ENCODE data around the gene GABRB2. TPM values are rescaled to one million over a fixed set of nuclear protein-coding genes. Genes with fewer than 3 reads are reported as not detected.
"Not testable (repeated sequence)": the region's sequence is repeated elsewhere in the genome, so short reads cannot be mapped to it uniquely, and the experiment has no call there.

Gene GABRB2
- total RNA-seq, 1 donor from 2014 or later: not detected

GRCh38 chr5:161295721-161296250 is 250.7 kb downstream of the GABRB2 start:
- DNase-seq: no peak

- DNase-seq: no peak
These were observed 258.5 kb downstream of the GABRB2 start for GRCh38 chr5:161288071-161288470.

- DNase-seq: no peak
These were observed 259.1 kb downstream of the GABRB2 start for GRCh38 chr5:161287436-161287835.

DNA sequence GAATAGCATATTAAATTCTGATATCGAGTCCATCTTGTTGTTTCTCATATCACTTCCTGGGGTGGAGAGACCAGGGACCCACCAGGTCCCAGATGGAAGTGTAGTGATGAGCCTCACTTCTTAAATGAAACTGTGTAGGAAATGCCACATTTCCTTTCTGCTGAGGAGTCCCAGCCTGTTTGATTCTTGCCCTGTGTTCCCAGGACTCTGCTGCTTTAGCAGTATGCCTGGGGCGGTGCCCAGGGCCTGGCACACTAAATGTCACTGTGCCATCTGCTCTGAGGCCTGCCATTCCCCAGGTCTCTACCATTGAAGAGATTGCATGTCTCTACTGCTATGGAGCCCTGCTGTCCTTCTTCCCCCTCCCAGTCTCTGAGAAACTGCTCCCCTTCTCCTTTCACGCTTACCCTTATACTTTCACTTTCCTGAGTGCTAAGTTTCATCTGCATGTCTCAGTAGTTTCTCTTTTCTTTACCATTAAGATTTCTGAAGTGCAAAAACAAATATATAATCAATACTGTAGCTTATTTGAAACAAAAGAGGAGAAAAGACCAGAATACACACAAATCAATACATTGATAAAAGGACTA is 260.4 kb downstream of the GABRB2 start:
- DNase-seq: no peak

DNA sequence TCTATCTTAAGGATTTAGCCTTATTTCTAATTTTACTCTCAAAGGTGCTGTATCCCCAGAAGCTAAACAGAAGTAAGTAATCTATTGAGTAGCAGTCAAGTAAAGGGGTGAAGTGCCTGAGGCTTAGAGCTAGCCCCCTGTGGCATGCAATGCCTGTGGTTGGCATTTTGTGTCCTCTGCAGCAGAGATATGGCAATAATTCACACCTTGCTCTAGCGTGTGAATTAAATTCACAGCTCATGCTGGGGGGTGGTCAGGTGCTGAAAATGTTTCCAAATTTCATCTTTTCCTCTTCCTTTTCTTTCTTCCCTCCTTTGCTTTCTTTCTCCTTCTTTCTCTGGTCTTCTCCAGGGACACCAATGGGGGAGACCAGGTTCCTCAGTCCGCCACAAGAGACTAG is 262.1 kb downstream of the GABRB2 start:
- no peak for DNase-seq

- no peak for DNase-seq
These were observed 263.2 kb downstream of the GABRB2 start for GRCh38 chr5:161283296-161283695.

GRCh38 chr5:161278739-161279660 is 267.5 kb downstream of the GABRB2 start:
- DNase-seq: no peak

DNA sequence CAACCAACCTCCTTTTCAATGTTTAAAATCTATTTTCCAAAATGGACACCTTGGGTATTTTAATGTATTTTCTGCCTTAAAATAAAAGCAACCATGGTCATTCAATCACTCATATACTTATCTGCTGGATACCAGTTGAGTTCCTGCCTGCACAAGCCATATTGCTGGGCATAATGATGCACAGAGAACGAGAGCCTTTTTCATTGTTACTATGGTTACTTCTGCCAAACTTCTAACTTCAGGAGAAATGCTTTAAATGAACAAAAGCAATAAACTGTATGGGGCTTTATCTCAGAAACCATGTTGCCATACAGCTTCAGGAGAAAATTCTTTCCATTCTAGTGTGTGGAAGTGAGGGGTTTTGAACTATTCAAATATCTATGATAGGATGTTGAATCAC is 269.5 kb downstream of the GABRB2 start:
- DNase-seq: no peak

- DNase-seq: no peak
These were observed 271.6 kb downstream of the GABRB2 start for GRCh38 chr5:161274951-161275350.

DNA sequence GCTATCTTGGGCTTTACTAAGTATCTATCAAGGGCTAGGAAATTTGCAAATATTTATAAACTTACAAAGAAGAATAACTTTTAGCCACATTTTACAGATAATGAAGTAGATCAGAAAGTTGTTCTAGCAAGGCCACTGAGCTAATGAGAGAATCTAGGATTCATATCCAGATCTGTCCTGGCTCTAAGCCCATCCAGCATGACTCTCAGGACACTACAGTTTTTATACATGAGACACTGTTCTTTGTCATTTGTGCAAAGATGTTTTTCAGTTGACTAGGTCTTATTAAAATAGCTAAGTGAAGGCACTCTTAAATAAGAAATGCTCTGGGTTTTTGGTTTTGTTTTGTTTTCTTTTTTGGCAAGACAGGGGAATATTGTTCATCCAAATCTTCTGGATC is 273.1 kb downstream of the GABRB2 start:
- no peak for DNase-seq

- no peak for DNase-seq
These were observed 274.7 kb downstream of the GABRB2 start for GRCh38 chr5:161271816-161272215.

GRCh38 chr5:161269125-161269524 is 277.4 kb downstream of the GABRB2 start:
- DNase-seq: no peak

DNA sequence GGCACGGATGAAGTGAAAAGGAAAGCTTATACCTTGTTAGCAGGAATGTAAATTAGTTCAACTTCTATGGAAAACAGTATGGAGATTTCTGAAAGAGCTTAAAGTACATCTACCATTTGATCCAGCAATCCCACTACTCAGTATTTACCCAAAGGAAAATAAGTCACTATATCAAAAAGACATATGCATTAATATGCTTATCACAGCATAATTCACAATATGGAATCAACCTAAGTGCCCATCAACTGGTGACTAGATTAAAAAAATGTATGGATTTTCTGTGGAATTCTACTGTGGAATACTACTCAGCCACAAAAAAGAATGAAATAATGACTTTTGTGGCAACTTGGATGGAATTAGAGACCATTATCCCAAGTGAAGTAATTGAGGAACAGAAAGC is 279.6 kb downstream of the GABRB2 start:
- DNase-seq: no peak

GRCh38 chr5:161265006-161265405 is 281.5 kb downstream of the GABRB2 start:
- no peak for DNase-seq

DNA sequence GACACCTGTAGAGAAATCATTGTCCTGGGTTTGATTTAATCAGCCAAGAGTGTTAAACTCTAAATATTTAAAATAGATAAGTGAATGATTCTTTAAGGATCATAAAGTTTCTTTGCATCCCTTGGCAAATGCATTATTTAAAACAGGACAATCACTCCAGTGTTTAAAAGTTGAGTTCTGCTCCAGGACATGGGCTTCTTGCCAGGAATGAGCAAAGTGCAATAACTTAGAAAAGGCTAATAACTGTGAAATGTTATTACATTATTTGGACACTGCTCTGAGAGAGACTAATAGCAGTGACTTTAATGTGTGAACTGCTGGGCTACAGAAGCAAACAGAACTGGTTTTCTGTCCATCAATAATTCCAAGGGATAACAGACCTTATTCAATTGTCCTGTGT is 283.3 kb downstream of the GABRB2 start:
- no peak for DNase-seq

GRCh38 chr5:161261668-161262323 is 284.7 kb downstream of the GABRB2 start:
- no peak for DNase-seq

DNA sequence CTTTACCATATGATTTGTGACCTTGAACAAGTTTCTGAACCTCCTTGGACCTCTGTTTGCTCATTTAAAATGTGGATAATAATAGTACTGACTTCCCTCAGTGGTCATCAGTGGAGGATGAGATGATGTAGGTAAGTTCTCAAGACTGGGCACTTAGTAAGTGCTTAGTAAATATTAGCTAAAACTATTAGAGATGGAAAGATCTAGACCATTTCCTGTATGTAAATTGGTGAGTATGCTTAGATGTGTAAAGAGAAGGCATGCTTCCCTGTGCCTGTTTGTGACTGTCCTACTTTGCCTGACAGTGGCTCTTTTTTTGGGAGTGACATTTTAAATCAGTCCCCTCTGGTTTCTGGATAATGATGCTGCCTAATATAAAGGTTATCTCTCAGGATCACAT is 288.1 kb downstream of the GABRB2 start:
- no peak for DNase-seq

- no peak for DNase-seq
These were observed 289.6 kb downstream of the GABRB2 start for GRCh38 chr5:161256957-161257356.

GRCh38 chr5:161252955-161253354 is 293.6 kb downstream of the GABRB2 start:
- not testable (repeated sequence) for DNase-seq

DNA sequence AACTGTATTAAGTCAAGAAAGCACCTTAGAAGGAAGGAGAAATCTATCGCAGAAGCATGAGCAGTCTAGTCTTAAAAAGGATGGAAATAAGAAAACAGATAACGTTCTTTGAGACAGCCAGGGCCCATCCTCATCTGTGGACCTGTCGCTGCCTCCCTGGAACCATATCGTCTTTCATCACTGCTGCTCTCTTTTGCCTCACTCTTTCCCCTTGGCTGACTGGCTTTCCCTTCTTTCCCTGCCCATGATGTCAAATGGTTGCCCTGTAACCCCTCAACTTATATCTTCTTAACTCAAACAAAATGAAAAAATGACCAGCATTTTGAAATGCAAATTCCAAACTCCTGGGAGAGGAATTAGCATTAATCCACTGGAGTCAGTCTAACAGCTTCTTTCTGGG is 299.8 kb downstream of the GABRB2 start:
- DNase-seq: no peak

GRCh38 chr5:161245846-161246245 is 300.7 kb downstream of the GABRB2 start:
- DNase-seq: not testable (repeated sequence)

Measured in dermis blood vessel endothelial cell (primary cell).